Urinary bladder (tissue), 4 donors: ENCODE measurements around the gene FMN1. TPM values are rescaled to one million over a fixed set of nuclear protein-coding genes. Genes with fewer than 3 reads are reported as not detected.
"Not testable (repeated sequence)": the region's sequence is repeated elsewhere in the genome, so short reads cannot be mapped to it uniquely, and the experiment has no call there.

ENCODE experiments used
- DNase-seq: peaks from one replicate; pipeline ENCODE4 v3.0.0-alpha.2; 2015; ENCODE audit errors: extremely low spot score
- H3K27ac ChIP-seq: one replicate; pipeline ENCODE4 v1.5.1; 2013; ENCODE audit warnings: low read depth, mild to moderate bottlenecking, moderate library complexity
- H3K36me3 ChIP-seq: one replicate; pipeline ENCODE4 v1.6.1; 2013; ENCODE audit warnings: mild to moderate bottlenecking, moderate library complexity; ENCODE audit not compliant: insufficient read depth
- H3K4me1 ChIP-seq: one replicate; pipeline ENCODE4 v1.6.1; 2013; ENCODE audit warnings: mild to moderate bottlenecking, moderate library complexity; ENCODE audit not compliant: insufficient read depth
- H3K4me3 ChIP-seq: one replicate; pipeline ENCODE4 v1.5.1; 2013; ENCODE audit warnings: low read depth, low read length
- WGBS: extraction: QIAGEN DNeasy Blood & Tissue Kit; methylation state at CpG from one replicate; pipeline ENCODE4 v1.1.7; 2013; 5-methylcytosine and 5-hydroxymethylcytosine counted together
- polyA plus RNA-seq: library from polyadenylated mRNA; stranded (reverse); fragments of 200-250 nt; gene quantifications from one replicate; pipeline ENCODE4 v1.2.3, GENCODE V29; 2013
- total RNA-seq: library from RNA; depleted of rRNA; stranded (reverse); fragments of >200 nt; gene quantifications from one replicate; pipeline ENCODE4 v1.2.3, GENCODE V29; 2014
- donor health status: healthy with polysubstance abuse.
- donor health status: healthy.

The FMN1 gene
- total and polyA plus RNA-seq, 2 donors = 0.95 to 6.2 TPM

DNA sequence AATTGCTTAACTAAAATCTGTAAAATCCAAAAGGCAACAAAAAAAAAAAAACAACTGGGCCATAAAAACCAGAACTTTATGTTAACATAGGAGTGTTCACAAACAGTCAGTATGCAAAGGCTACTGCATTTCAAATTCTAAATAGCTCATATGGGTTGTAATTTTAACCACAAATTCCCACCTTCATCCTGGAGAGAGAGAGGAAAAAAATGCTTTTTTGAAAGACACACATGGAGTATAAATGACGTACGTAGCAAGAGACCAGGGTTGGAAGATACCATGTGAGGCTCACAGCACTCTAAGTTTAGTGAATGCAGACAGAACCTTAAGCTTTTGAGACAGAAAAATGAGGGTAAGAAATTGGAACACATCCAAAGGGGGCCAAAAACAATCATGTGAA is 115.9 kb downstream of the FMN1 start:
- DNase-seq = no peak
- no peak overlapping the region for H3K4me3 ChIP-seq
- no peaks in the 10 kb centered on the region for H3K36me3 ChIP-seq
- no peaks in the 10 kb centered on the region for H3K4me1 ChIP-seq
- no peak overlapping the region for H3K27ac ChIP-seq
- 76% methylated on average over 2 of the region's 2 CpGs for WGBS

GRCh38 chr15:33076937-33077336 is 117.6 kb downstream of the FMN1 start:
- Histone ChIP-seq H3K4me3 (no peak overlapping the region), H3K4me1 (no peaks in the 10 kb centered on the region), H3K27ac (no peak overlapping the region), H3K36me3 (no peaks in the 10 kb centered on the region)
- DNase-seq = no peak
- 81% methylated on average over 7 of the region's 7 CpGs for WGBS

DNA sequence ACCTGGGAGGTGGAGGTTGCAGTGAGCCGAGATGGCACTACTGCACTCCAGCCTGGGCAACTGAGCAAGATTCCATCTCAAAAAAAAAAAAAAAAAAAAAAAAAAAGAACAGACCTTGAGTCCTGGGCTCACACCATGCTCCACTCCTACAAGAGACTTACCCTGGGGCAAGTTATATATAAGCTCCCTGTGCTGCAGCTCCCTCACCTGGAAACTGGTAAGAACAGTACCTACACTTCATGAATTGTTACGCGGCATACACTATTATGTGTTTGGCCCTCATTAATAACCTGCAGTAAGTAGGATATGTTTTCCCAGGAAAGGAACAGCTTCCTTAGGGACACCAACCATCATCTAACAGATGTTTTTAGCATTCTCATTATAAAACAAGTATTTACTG is 119.6 kb downstream of the FMN1 start:
- H3K36me3 ChIP-seq = no peaks in the 10 kb centered on the region
- no peaks in the 10 kb centered on the region for H3K4me1 ChIP-seq
- H3K4me3 ChIP-seq = no peak overlapping the region
- no peak for DNase-seq
- no peak overlapping the region for H3K27ac ChIP-seq
- WGBS = 93% methylated on average over 3 of the region's 3 CpGs

DNA sequence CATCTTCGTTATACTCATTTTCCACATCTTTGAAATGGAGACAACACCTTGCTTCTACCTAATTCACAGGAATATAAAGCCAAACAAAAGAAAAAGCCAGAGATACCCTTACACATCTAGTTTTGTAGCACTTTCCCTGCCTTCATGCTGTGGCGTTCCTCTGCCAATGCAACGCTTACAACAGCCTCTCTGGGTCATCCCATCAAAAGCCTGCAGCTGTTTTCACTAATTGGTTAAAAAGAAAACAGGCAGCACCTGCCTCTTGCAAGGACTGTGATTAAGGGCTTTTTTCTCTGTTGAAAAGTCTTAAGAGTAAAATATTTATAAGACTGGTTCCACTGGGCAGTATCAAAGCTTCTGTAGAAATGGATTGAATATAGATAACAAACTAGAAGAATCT is 120.3 kb downstream of the FMN1 start:
- Histone ChIP-seq H3K4me3 (no peak overlapping the region), H3K4me1 (no peaks in the 10 kb centered on the region), H3K36me3 (no peaks in the 10 kb centered on the region), H3K27ac (no peak overlapping the region)
- WGBS = 78% methylated on average over 3 of the region's 3 CpGs
- DNase-seq = no peak

DNA sequence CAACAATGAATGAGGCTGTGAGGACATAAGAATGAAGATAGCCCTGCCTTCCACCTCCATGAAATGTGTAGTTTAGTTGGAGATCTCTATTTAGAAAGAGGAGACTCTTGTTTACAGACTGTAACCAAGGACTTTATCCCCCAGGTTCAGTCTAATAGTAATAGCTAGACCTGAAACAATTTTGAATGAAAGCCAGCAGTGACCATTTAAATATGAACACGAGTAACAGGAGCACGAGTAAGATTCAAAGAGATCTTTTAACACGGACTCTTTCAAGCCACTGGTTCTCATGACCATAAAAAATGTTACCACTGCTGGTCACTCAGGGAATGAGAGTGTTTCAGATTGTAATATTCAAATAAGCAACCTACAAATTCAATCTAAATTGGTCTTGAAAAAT is 123.1 kb downstream of the FMN1 start:
- H3K4me3 ChIP-seq = no peak overlapping the region
- H3K36me3 ChIP-seq = no peaks in the 10 kb centered on the region
- H3K4me1 ChIP-seq = no peaks in the 10 kb centered on the region
- H3K27ac ChIP-seq = no peak overlapping the region
- 58% methylated on average over 3 of the region's 3 CpGs for WGBS
- DNase-seq = no peak

- not testable (repeated sequence) for H3K36me3 ChIP-seq, H3K27ac ChIP-seq, DNase-seq, H3K4me1 ChIP-seq, H3K4me3 ChIP-seq
- 95% methylated on average over 16 of the region's 16 CpGs for WGBS
Observed at GRCh38 chr15:33069903-33070302, 124.6 kb downstream of the FMN1 start.

- Histone ChIP-seq H3K36me3 (no peaks in the 10 kb centered on the region), H3K27ac (no peak overlapping the region), H3K4me3 (no peak overlapping the region), H3K4me1 (no peaks in the 10 kb centered on the region)
- no peak for DNase-seq
Observed at GRCh38 chr15:33069161-33069560, 125.4 kb downstream of the FMN1 start.

GRCh38 chr15:33068511-33068990 is 126.0 kb downstream of the FMN1 start:
- Histone ChIP-seq H3K4me1 (no peaks in the 10 kb centered on the region), H3K36me3 (no peaks in the 10 kb centered on the region), H3K4me3 (no peak overlapping the region), H3K27ac (peak overlapping the region; percentile 1)
- DNase-seq = no peak
- 47% methylated on average over 8 of the region's 8 CpGs for WGBS

- WGBS = 44% methylated on average over 14 of the region's 14 CpGs
- no peaks in the 10 kb centered on the region for H3K4me1 ChIP-seq
- H3K4me3 ChIP-seq = no peak overlapping the region
- no peaks in the 10 kb centered on the region for H3K36me3 ChIP-seq
- H3K27ac ChIP-seq = peak overlapping the region; percentile 1
- no peak for DNase-seq
Observed at GRCh38 chr15:33068007-33068481, 126.5 kb downstream of the FMN1 start.

- H3K27ac ChIP-seq = no peak overlapping the region
- no peaks in the 10 kb centered on the region for H3K36me3 ChIP-seq
- no peak for DNase-seq
- H3K4me1 ChIP-seq = no peaks in the 10 kb centered on the region
- WGBS = 49% methylated on average over 9 of the region's 9 CpGs
- H3K4me3 ChIP-seq = no peak overlapping the region
Observed at GRCh38 chr15:33067456-33067855, 127.1 kb downstream of the FMN1 start.

- Histone ChIP-seq H3K4me3 (no peak overlapping the region), H3K4me1 (no peaks in the 10 kb centered on the region), H3K27ac (no peak overlapping the region), H3K36me3 (no peaks in the 10 kb centered on the region)
- 85% methylated on average over 8 of the region's 8 CpGs for WGBS
- no peak for DNase-seq
Observed at GRCh38 chr15:33066584-33066983, 127.9 kb downstream of the FMN1 start.

DNA sequence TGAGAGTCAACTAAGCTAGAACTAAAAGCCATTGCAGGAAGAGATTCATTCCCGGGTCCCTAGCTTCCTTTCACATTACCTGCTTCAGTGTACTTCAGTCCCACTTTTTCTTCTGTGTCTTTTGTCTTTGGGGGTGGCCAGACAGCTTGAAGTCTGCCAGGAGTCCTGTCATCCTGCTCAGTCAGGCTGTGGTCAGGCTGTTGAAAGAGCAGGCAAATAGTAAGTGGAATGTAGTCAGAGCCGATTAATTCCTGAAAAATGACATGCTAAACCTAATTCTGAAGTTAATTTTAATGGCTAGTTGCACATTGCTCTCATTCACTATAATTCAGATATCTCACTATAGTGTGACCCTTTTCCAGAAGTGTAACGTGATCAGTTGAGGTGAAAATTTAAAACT is 129.6 kb downstream of the FMN1 start:
- H3K4me3 ChIP-seq = no peak overlapping the region
- no peak for DNase-seq
- H3K4me1 ChIP-seq = no peaks in the 10 kb centered on the region
- WGBS = 60% methylated on average over 3 of the region's 3 CpGs
- H3K36me3 ChIP-seq = no peaks in the 10 kb centered on the region
- H3K27ac ChIP-seq = no peak overlapping the region

DNA sequence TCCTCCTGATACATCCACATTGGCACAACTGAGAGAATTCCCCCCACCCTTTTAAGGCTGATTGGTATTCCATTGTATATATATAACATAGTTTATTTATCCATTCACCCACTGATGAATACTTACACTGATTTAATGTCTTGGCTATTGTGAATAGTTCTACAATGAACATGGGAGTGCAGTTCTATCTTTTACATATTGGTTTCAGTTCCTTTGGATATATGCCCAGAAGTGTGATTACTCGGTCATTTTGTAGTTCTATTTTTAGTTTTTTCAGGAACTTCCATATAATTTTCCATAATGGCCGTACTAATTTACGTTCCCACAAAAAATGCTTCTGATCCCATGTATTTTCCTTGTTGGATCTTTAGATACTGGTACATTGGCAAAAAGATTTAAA is 135.3 kb downstream of the FMN1 start:
- Histone ChIP-seq H3K36me3 (no peaks in the 10 kb centered on the region), H3K27ac (no peak overlapping the region), H3K4me3 (no peak overlapping the region), H3K4me1 (no peaks in the 10 kb centered on the region)
- 17% methylated on average over 3 of the region's 3 CpGs for WGBS
- DNase-seq = no peak

- WGBS = 98% methylated on average over 8 of the region's 8 CpGs
- no peak overlapping the region for H3K4me3 ChIP-seq
- no peak overlapping the region for H3K27ac ChIP-seq
- no peaks in the 10 kb centered on the region for H3K4me1 ChIP-seq
- DNase-seq = no peak
- H3K36me3 ChIP-seq = no peaks in the 10 kb centered on the region
Observed at GRCh38 chr15:33057845-33058244, 136.7 kb downstream of the FMN1 start.

DNA sequence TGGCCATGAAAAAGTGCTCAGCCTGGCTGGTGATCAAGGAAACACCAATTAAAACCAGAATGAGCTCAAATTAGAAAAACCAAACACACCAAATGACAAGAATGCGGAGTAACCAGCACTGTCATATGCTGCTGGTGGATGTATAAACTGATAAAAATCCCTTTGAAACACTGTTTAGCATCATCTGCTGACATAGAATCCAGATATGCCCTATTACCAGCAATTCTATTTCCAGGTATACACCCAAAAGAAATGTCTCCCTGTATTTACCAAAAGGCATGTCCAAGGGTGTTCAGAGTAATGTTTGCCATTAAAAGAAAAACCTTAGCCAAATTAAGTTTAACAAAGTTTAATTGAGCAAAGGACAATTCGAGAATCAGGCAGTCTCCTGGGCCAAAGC is 138.6 kb downstream of the FMN1 start:
- Histone ChIP-seq H3K36me3 (no peaks in the 10 kb centered on the region), H3K4me1 (no peaks in the 10 kb centered on the region), H3K27ac (no peak overlapping the region), H3K4me3 (no peak overlapping the region)
- no peak for DNase-seq
- 77% methylated on average over 2 of the region's 2 CpGs for WGBS
